AG08395 (cell line): ENCODE data around the gene ADORA2A.
"Not testable (repeated sequence)": the region's sequence is repeated elsewhere in the genome, so short reads cannot be mapped to it uniquely, and the experiment has no call there.

Experiments used
- DNase-seq: peaks from one replicate; pipeline ENCODE4 v3.0.0; 2012; ENCODE audit warnings: mixed read lengths, low spot score

The ADORA2A gene

DNA sequence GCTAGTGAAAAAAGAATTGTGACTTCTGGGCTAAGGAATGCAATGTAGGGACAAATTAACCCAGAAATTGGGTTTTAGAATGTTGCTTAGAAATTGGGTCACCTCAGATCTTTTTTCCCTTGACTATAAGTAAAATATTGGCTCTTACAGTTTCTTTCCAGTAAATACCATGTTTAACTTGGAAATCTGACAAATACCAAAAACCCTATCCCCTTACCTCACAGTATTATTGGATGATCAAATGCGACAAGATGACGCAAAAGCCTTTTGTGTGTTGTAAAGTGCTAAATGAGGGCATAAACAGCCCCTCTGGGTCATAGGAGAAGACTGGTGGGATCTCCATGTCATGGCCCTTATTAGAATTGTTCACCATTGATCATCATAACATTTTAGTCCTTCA lies 61.6 kb downstream of the ADORA2A start:
- no peak for DNase-seq

DNA sequence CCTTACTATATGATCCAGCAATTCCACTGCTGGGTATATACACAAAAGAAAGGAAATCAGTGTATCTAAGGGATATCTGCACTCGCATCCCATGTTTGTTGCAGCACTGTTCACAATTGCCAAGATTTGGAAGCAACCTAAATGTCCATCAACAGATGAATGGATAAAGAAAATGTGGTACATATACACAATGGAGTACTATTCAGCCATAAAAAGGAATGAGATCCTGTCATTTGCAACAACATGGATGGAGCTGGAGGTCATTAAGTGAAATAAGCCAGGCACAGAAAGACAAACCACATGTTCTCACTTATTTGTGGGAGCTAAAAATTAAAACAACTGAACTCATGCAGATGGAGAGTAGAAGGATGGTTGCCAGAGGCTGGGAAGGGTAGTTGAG lies 62.0 kb downstream of the ADORA2A start:
- not testable (repeated sequence) for DNase-seq
